Ascending aorta (tissue), 2 donors: ENCODE results near the gene CCDC183. TPM values are rescaled to one million over a fixed set of nuclear protein-coding genes. Genes with fewer than 3 reads are reported as not detected.
"Not testable (repeated sequence)": the region's sequence is repeated elsewhere in the genome, so short reads cannot be mapped to it uniquely, and the experiment has no call there.

Source experiments
- DNase-seq, 2 donors: peaks; one replicate each; pipeline ENCODE4 v3.0.0-alpha.2; 2019; ENCODE audit warnings: low spot score in 2 of 2
- H3K27ac ChIP-seq, 2 donors: fragments of 200-600 bp; sonication (generic); one replicate each; pipeline ENCODE4 v1.5.1; 2016 to 2017; ENCODE audit warnings: mild to moderate bottlenecking in 1 of 2
- H3K27me3 ChIP-seq: fragments of 200-600 bp; sonication (generic); one replicate; pipeline ENCODE4 v1.5.1; 2017
- H3K36me3 ChIP-seq, 2 donors: fragments of 200-600 bp; sonication (generic); one replicate each; pipeline ENCODE4 v1.5.1; 2016
- H3K4me1 ChIP-seq, 2 donors: fragments of 200-600 bp; sonication (generic); one replicate each; pipeline ENCODE4 v1.5.1; 2016 to 2017; ENCODE audit warnings: mild to moderate bottlenecking in 1 of 2
- H3K4me3 ChIP-seq, 2 donors: fragments of 200-600 bp; sonication (generic); one replicate each; pipeline ENCODE4 v1.5.1; 2016 to 2017; ENCODE audit warnings: mild to moderate bottlenecking in 1 of 2
- H3K9me3 ChIP-seq, 2 donors: fragments of 200-600 bp; sonication (generic); one replicate each; pipeline ENCODE4 v1.5.1; 2016
- CTCF ChIP-seq, 3 experiments: fragments of 200-600 bp in 2 of 3; fragments of 450-650 bp in 1 of 3; sonication (generic) in 2 of 3; IDR thresholded peaks; one replicate each; pipeline ENCODE4 v1.5.1; 2016 to 2019; ENCODE audit warnings: antibody characterized with exemption in 3 of 3, mild to moderate bottlenecking in 1 of 3, moderate library complexity in 1 of 3
- intact Hi-C: fragments of 100-400 bp; cut with DNase I; formaldehyde crosslinking; loops from one replicate; pipeline ENCODE4 v1.15.1; 2023
- total RNA-seq: library from RNA; depleted of rRNA; stranded (reverse); fragments of >200 nt; gene quantifications from one replicate; pipeline ENCODE4 v1.1.0, GENCODE V29; 2016

The CCDC183 gene
- total RNA-seq, 1 donor from 2014 or later, result not detected

DNA sequence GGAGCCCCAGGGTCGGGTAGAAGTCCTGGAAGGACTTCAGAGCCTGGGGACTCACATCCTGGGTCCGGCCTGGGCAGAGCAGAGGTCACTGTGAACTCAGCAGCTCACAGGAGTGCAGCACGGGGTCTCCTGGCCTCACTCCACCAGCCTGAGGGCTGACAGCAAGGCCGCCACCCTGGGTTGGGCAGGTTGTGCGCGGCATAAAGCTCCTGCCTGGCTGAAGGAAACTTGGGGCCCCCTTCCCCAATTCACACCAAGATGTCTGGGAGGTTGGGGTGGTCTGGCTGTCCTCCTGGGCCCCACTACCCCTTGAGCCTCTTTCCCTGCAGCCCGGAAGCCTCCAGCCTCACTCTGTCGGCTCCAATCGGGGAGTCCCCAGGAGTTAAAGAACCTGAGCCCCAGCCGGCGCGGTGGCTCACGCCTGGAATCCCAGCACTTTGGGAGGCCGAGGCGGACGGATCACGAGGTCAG lies 33.9 kb upstream of the CCDC183 start:
- Histone ChIP-seq H3K36me3 (no peaks in the 10 kb centered on the region), H3K4me3 (no peak overlapping the region), H3K27me3 (no peaks in the 10 kb centered on the region), H3K4me1 (no peaks in the 10 kb centered on the region), H3K27ac (no peak overlapping the region), H3K9me3 (no peaks in the 10 kb centered on the region)
- intact Hi-C loops, result no loop called here
- no peak for DNase-seq
- TF ChIP-seq CTCF (IDR thresholded peaks at IDR 0.05), result no peak

DNA sequence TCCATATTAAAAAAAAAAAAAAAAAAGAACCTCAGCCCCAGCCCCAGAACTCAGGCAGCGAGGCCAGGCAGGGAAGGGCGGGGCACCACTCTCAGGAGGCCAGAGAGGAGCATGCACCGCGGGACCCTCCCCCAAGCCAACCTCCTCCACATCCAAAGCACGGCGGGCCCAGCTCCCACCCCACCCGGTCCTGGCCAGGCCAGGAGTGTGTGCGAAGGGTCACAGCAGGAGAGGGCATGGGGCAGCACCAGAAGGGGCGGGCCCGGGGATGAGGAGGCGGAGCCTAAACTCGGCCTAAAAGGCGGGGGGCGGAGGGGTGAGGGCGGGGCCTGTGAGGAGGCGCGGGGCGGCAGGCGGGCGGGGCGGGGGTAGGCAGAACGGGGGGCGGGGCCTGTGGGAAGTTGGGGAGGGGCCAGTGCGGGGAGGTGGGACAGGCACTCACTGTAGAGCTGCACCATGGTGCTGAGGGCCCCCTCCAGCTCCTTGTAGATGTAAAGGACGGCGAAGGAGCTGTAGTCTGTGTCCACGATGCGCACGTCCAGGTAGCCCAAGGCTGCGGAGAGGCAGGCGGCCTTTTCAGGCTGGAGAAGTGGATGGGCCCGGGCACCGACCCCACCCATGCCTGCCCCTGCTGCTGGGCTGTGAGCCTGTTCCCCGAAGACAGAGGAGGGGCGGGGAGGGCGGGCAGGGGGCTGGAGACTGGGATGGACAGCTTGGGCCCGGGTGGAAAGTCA lies 33.1 kb upstream of the CCDC183 start:
- no peaks in the 10 kb centered on the region for H3K4me1 ChIP-seq
- DNase-seq, result no peak
- TF ChIP-seq CTCF (IDR thresholded peaks at IDR 0.05), result no peak
- no peak overlapping the region for H3K4me3 ChIP-seq
- no peaks in the 10 kb centered on the region for H3K36me3 ChIP-seq
- intact Hi-C loops, result no loop called here
- H3K27ac ChIP-seq, result no peak overlapping the region
- H3K27me3 ChIP-seq, result no peaks in the 10 kb centered on the region
- no peaks in the 10 kb centered on the region for H3K9me3 ChIP-seq

GRCh38 chr9:136763649-136764035 lies 32.5 kb upstream of the CCDC183 start:
- no peaks in the 10 kb centered on the region for H3K4me1 ChIP-seq
- H3K9me3 ChIP-seq, result no peaks in the 10 kb centered on the region
- no peak overlapping the region for H3K27ac ChIP-seq
- H3K36me3 ChIP-seq, result no peaks in the 10 kb centered on the region
- H3K4me3 ChIP-seq, result no peak overlapping the region
- intact Hi-C loops, result no loop called here
- DNase-seq, result no peak
- TF ChIP-seq CTCF (IDR thresholded peaks at IDR 0.05), result no peak
- H3K27me3 ChIP-seq, result no peaks in the 10 kb centered on the region

DNA sequence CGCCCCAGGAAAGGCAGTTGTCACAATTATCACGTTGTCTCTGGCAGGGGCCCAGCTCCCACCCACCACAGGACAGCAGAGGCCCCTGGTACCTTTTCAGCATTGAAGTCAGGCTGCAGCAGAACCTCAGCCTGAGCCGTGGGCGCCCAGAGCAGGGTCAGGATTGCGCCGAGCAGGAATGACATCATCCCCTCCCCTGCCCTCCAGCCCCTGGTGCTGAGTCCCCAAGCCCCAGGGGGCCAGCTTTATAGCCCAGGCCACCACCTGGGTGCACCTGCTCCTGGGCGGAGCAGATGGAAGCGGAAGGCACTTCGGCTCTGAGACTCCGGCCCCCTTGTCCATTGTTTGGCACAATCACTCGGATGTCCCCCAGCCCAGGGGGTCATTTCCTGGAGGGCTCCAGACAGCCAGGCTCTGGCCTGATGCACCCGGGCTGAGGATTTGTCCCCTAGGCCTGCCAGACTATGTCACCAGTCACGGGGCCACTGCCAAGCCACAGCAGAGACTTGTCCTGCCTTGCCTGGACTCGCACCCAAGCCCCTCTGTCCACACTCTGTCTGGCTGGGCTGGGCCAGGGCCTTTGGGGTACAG lies 31.7 kb upstream of the CCDC183 start, which contains the start of gene LCN15:
Gene LCN15, minus strand, starts transcription at position 218 of the 591 bp plus-strand sequence. Its CDS starts 30 bp downstream, at position 188.
- DNase-seq, result no peak
- no peak for TF ChIP-seq CTCF (IDR thresholded peaks at IDR 0.05)
- intact Hi-C loops, result no loop called here
- no peak within 1 kb of the TSS for H3K27ac ChIP-seq
- no peaks in the 10 kb centered on the region for H3K4me1 ChIP-seq
- no peaks in the 10 kb centered on the region for H3K9me3 ChIP-seq
- no peaks in the 10 kb centered on the region for H3K36me3 ChIP-seq
- H3K27me3 ChIP-seq, result no peaks in the 10 kb centered on the region
- no peak within 1 kb of the TSS for H3K4me3 ChIP-seq

DNA sequence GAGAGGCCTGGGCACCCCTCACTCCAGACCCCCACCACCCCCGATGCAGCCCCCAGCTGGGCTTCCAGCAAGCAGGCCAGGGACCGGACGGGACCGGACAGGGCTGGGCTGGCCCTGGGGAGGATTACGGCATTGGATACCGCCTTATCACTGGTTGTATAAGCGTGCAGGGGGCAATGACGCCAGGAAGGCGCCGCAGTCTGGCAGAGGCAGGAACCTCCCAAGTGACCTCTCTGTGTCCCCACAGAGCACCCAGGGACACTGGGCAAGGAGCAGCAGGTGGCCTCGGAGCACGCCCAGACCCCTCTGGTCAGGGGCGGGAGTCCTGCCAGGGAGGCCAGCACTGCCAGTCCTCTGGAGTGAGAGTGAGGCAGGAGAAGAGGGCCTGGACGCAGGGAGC lies 31.1 kb upstream of the CCDC183 start:
- intact Hi-C loops, result no loop called here
- Histone ChIP-seq H3K27me3 (peaks cover 4% of the 10 kb centered on the region), H3K4me1 (no peaks in the 10 kb centered on the region), H3K27ac (no peak overlapping the region), H3K4me3 (no peak overlapping the region), H3K36me3 (no peaks in the 10 kb centered on the region), H3K9me3 (no peaks in the 10 kb centered on the region)
- TF ChIP-seq CTCF (IDR thresholded peaks at IDR 0.05), result no peak
- DNase-seq, result no peak

- DNase-seq, result not testable (repeated sequence)
Observed at GRCh38 chr9:136765745-136766409, 30.3 kb upstream of the CCDC183 start.

More at GRCh38 chr9:136765745-136766409, 30.3 kb upstream of the CCDC183 start:
- intact Hi-C loops, H3K36me3 ChIP-seq, H3K9me3 ChIP-seq, H3K27ac ChIP-seq, H3K4me1 ChIP-seq, H3K4me3 ChIP-seq, H3K27me3 ChIP-seq: not testable (repeated sequence)
